Suprapubic skin (tissue), 4 donors: Measurements from ENCODE around the gene RPL41. TPM values are rescaled to one million over a fixed set of nuclear protein-coding genes. Genes with fewer than 3 reads are reported as not detected.

Experiments
- DNase-seq, 2 donors: peaks; one replicate each; pipeline ENCODE4 v3.0.0-alpha.2; 2019; ENCODE audit warnings: low spot score in 2 of 2
- H3K27ac ChIP-seq: fragments of 200-600 bp; sonication (generic); one replicate; pipeline ENCODE4 v1.5.1; 2019
- H3K27me3 ChIP-seq: fragments of 200-600 bp; sonication (generic); one replicate; pipeline ENCODE4 v1.5.1; 2019
- H3K36me3 ChIP-seq: fragments of 200-600 bp; sonication (generic); one replicate; pipeline ENCODE4 v1.5.1; 2019
- H3K4me1 ChIP-seq: fragments of 200-600 bp; sonication (generic); one replicate; pipeline ENCODE4 v1.5.1; 2019
- H3K4me3 ChIP-seq: fragments of 200-600 bp; sonication (generic); one replicate; pipeline ENCODE4 v1.5.1; 2019; ENCODE audit warnings: mild to moderate bottlenecking
- H3K9me3 ChIP-seq: fragments of 200-600 bp; sonication (generic); one replicate; pipeline ENCODE4 v1.5.1; 2019
- CTCF ChIP-seq, 2 donors: fragments of 200-600 bp in 1 of 2; fragments of 450-650 bp in 1 of 2; sonication (generic) in 1 of 2; IDR thresholded peaks; one replicate each; pipeline ENCODE4 v1.5.1; 2016 to 2019; ENCODE audit warnings: antibody characterized with exemption in 2 of 2, mild to moderate bottlenecking in 1 of 2, moderate library complexity in 1 of 2
- EP300 ChIP-seq: sonication (generic); formaldehyde crosslinking; IDR thresholded peaks from one replicate; pipeline ENCODE4 v1.6.1; 2017; ENCODE audit warnings: antibody characterized with exemption
- POLR2A ChIP-seq, 2 donors: fragments of 450-650 bp; IDR thresholded peaks; one replicate each; pipeline ENCODE4 v1.6.1; 2017; ENCODE audit warnings: antibody characterized with exemption in 2 of 2, mild to moderate bottlenecking in 2 of 2, moderate library complexity in 2 of 2
- POLR2AphosphoS5 ChIP-seq, 3 donors: sonication (generic); formaldehyde crosslinking; IDR thresholded peaks; one replicate each; pipeline ENCODE4 v1.6.1; 2017; ENCODE audit warnings: antibody characterized with exemption in 3 of 3
- WGBS: methylation state at CpG from one replicate; pipeline ENCODE4 v1.1.5; 2018; 5-methylcytosine and 5-hydroxymethylcytosine counted together
- total RNA-seq, 4 donors: library from RNA; depleted of rRNA; stranded (reverse); fragments of >200 nt; gene quantifications; one replicate each; pipeline ENCODE4 v1.1.0, GENCODE V29; 2016

The RPL41 gene
- total RNA-seq, 4 donors from 2014 or later: 2,523 to 6,346 (median 5,689) TPM

- peak overlapping the region; percentile 83 for H3K4me3 ChIP-seq
- H3K27me3 ChIP-seq: no peaks in the 10 kb centered on the region
- H3K27ac ChIP-seq: peak overlapping the region; percentile 78
- DNase-seq: no peak
- H3K36me3 ChIP-seq: peaks cover 22% of the 10 kb centered on the region
- TF ChIP-seq EP300 (no peak), POLR2AphosphoS5 (IDR thresholded peaks at IDR 0.05) (no peak), CTCF (IDR thresholded peaks at IDR 0.05) (no peak), POLR2A (IDR thresholded peaks at IDR 0.05) (no peak)
- 2% methylated on average over 8 of the region's 8 CpGs for WGBS
- H3K4me1 ChIP-seq: peaks cover 35% of the 10 kb centered on the region
- H3K9me3 ChIP-seq: no peaks in the 10 kb centered on the region
These were observed 11.1 kb downstream of the RPL41 start for GRCh38 chr12:56127485-56127887.

GRCh38 chr12:56127888-56128669 is 11.6 kb downstream of the RPL41 start, which contains the start of gene ESYT1:
Gene ESYT1 (plus strand): TSS chr12:56128267. CDS start chr12:56128320, 53 bp downstream.
- H3K36me3 ChIP-seq: peaks cover 28% of the 10 kb centered on the region
- H3K27ac ChIP-seq: peak within 1 kb of the TSS; percentile 85
- TF ChIP-seq EP300 (no peak), POLR2A (IDR thresholded peaks at IDR 0.05) (peak; percentile 56 to 84), POLR2AphosphoS5 (IDR thresholded peaks at IDR 0.05) (peak in 2 of 3 donors; percentile 43 to 69)
- WGBS: under 1% methylated on average over 34 of the region's 49 CpGs
- no peaks in the 10 kb centered on the region for H3K27me3 ChIP-seq
- H3K4me1 ChIP-seq: peaks cover 35% of the 10 kb centered on the region
- H3K4me3 ChIP-seq: peak within 1 kb of the TSS; percentile 83
- DNase-seq: peak; percentile 99 to 100
- no peaks in the 10 kb centered on the region for H3K9me3 ChIP-seq

- TF ChIP-seq POLR2A (IDR thresholded peaks at IDR 0.05) (no peak), EP300 (no peak), CTCF (IDR thresholded peaks at IDR 0.05) (no peak), POLR2AphosphoS5 (IDR thresholded peaks at IDR 0.05) (no peak)
- H3K27ac ChIP-seq: peak overlapping the region; percentile 85
- H3K4me3 ChIP-seq: peak overlapping the region; percentile 83
- H3K9me3 ChIP-seq: no peaks in the 10 kb centered on the region
- no peaks in the 10 kb centered on the region for H3K27me3 ChIP-seq
- H3K4me1 ChIP-seq: peaks cover 35% of the 10 kb centered on the region
- 0% methylated on average over 20 of the region's 20 CpGs for WGBS
- DNase-seq: peak in 1 of 2 donors; percentile 78
- peaks cover 35% of the 10 kb centered on the region for H3K36me3 ChIP-seq
These were observed 12.3 kb downstream of the RPL41 start for GRCh38 chr12:56128670-56129205.

- peak; percentile 80 to 88 for DNase-seq
- Histone ChIP-seq H3K27me3 (no peaks in the 10 kb centered on the region), H3K36me3 (peaks cover 41% of the 10 kb centered on the region), H3K4me3 (peak overlapping the region; percentile 83), H3K4me1 (peaks cover 35% of the 10 kb centered on the region), H3K27ac (peak overlapping the region; percentile 85), H3K9me3 (no peaks in the 10 kb centered on the region)
- WGBS: 3% methylated on average over 29 of the region's 29 CpGs
- TF ChIP-seq POLR2A (IDR thresholded peaks at IDR 0.05) (no peak), EP300 (no peak), POLR2AphosphoS5 (IDR thresholded peaks at IDR 0.05) (no peak), CTCF (IDR thresholded peaks at IDR 0.05) (no peak)
These were observed 12.9 kb downstream of the RPL41 start for GRCh38 chr12:56129206-56129941.

- H3K4me3 ChIP-seq: peak overlapping the region; percentile 83
- peaks cover 35% of the 10 kb centered on the region for H3K4me1 ChIP-seq
- TF ChIP-seq EP300: no peak
- TF ChIP-seq POLR2AphosphoS5 (IDR thresholded peaks at IDR 0.05): no peak
- TF ChIP-seq POLR2A (IDR thresholded peaks at IDR 0.05): no peak
- no peak for TF ChIP-seq CTCF (IDR thresholded peaks at IDR 0.05)
- 70% methylated on average over 22 of the region's 22 CpGs for WGBS
- peaks cover 48% of the 10 kb centered on the region for H3K36me3 ChIP-seq
- H3K9me3 ChIP-seq: no peaks in the 10 kb centered on the region
- no peaks in the 10 kb centered on the region for H3K27me3 ChIP-seq
- DNase-seq: no peak
- H3K27ac ChIP-seq: peak overlapping the region; percentile 17
These were observed 13.6 kb downstream of the RPL41 start for GRCh38 chr12:56129942-56130495.
